Stomach (tissue), 9 donors: ENCODE results near the gene DHRSX. TPM values are rescaled to one million over a fixed set of nuclear protein-coding genes. Genes with fewer than 3 reads are reported as not detected.

Source experiments
- DNase-seq, 2 donors: peaks; one replicate each; pipeline versions ENCODE4 v3.0.0 to v3.0.0-alpha.2; 2013 to 2019
- H3K27ac ChIP-seq, 5 donors: fragments of 200-600 bp in 4 of 5; sonication (generic) in 4 of 5; one replicate each; pipeline ENCODE4 v1.5.1; 2013 to 2019; ENCODE audit warnings: mild to moderate bottlenecking in 1 of 5, moderate library complexity in 1 of 5
- H3K27me3 ChIP-seq, 3 donors: fragments of 200-600 bp; sonication (generic); one replicate each; pipeline ENCODE4 v1.5.1; 2017 to 2019; ENCODE audit warnings: mixed run types in 1 of 3
- H3K36me3 ChIP-seq, 4 donors: fragments of 200-600 bp; sonication (generic); 1 replicate in 3 of 4; 2 replicates in 1 of 4; pipeline ENCODE4 v1.5.1; 2016 to 2019
- H3K4me1 ChIP-seq, 4 donors: fragments of 200-600 bp; sonication (generic); one replicate each; pipeline ENCODE4 v1.5.1; 2016 to 2019
- H3K4me3 ChIP-seq, 4 donors: fragments of 200-600 bp; sonication (generic) in 3 of 4; one replicate each; pipeline ENCODE4 v1.5.1; 2016 to 2019; ENCODE audit warnings: mild to moderate bottlenecking in 1 of 4
- H3K9me3 ChIP-seq, 4 donors: fragments of 200-600 bp; sonication (generic); one replicate each; pipeline ENCODE4 v1.5.1; 2016 to 2019
- CTCF ChIP-seq, 7 experiments: fragments of 450-650 bp in 4 of 7; fragments of 200-600 bp in 3 of 7; sonication (generic) in 3 of 7; IDR thresholded peaks; one replicate each; pipeline ENCODE4 v1.5.1; 2016 to 2019; ENCODE audit warnings: antibody characterized with exemption in 7 of 7, control low read depth in 2 of 7, mild to moderate bottlenecking in 1 of 7
- EP300 ChIP-seq: sonication (generic); formaldehyde crosslinking; IDR thresholded peaks from one replicate; pipeline ENCODE4 v1.6.1; 2017; ENCODE audit warnings: antibody characterized with exemption
- POLR2A ChIP-seq, 4 donors: fragments of 450-650 bp; IDR thresholded peaks; one replicate each; pipeline ENCODE4 v1.6.1; 2016; ENCODE audit warnings: antibody characterized with exemption in 4 of 4, control low read depth in 2 of 4, mild to moderate bottlenecking in 1 of 4, moderate library complexity in 1 of 4
- POLR2AphosphoS5 ChIP-seq, 3 donors: sonication (generic); formaldehyde crosslinking; IDR thresholded peaks; one replicate each; pipeline ENCODE4 v1.6.1; 2016; ENCODE audit warnings: antibody characterized with exemption in 3 of 3
- WGBS, 5 donors: extraction: QIAGEN DNeasy Blood & Tissue Kit in 3 of 5; methylation state at CpG; one replicate each; pipeline versions ENCODE4 v1.1.5 to v1.1.7; 2013 to 2018; 5-methylcytosine and 5-hydroxymethylcytosine counted together
- intact Hi-C: fragments of 100-400 bp; cut with DNase I; formaldehyde crosslinking; loops from one replicate; pipeline ENCODE4 v1.15.1; 2023; ENCODE audit warnings: low total_unique reads
- polyA plus RNA-seq, 3 donors: library from polyadenylated mRNA; stranded (reverse); fragments of 200-250 nt; gene quantifications; one replicate each; pipeline ENCODE4 v1.2.3, GENCODE V29; 2013
- total RNA-seq, 5 donors: library from RNA; depleted of rRNA; stranded (reverse); fragments of >200 nt; gene quantifications; one replicate each; pipeline versions ENCODE4 v1.1.0 to v1.2.3, GENCODE V29; 2014 to 2016
- donor health status: healthy with polysubstance abuse.
- donor health status: Bipolar disorder and iron deficiency.
- donor health status: healthy.

DHRSX gene
- total and polyA plus RNA-seq, 8 donors = 11.2 to 69.4 (median 21.1) TPM

- DNase-seq = no peak
- Histone ChIP-seq H3K9me3 (no peaks in the 10 kb centered on the region), H3K27me3 (no peaks in the 10 kb centered on the region), H3K36me3 (peaks cover 0 to 11% (median 4%) of the 10 kb centered on the region in 4 donors), H3K4me3 (no peak overlapping the region), H3K4me1 (peaks cover 0 to 16% (median 4%) of the 10 kb centered on the region in 4 donors), H3K27ac (no peak overlapping the region)
- WGBS, 5 donors = 94 to 100% (median 97%) methylated on average over 6 to 14 of the region's 14 CpGs
- intact Hi-C loops = no loop called here
- TF ChIP-seq POLR2A (IDR thresholded peaks at IDR 0.05) (no peak), EP300 (no peak), CTCF (IDR thresholded peaks at IDR 0.05) (no peak), POLR2AphosphoS5 (IDR thresholded peaks at IDR 0.05) (no peak)
Observed at GRCh38 chrX:2446815-2447214, 54.0 kb downstream of the DHRSX start.

- intact Hi-C loops = no loop called here
Observed at GRCh38 chrX:2445662-2446623, 54.8 kb downstream of the DHRSX start.

GRCh38 chrX:2442694-2443093 is 58.1 kb downstream of the DHRSX start:
- no peak for DNase-seq
- WGBS, 5 donors = 82 to 87% (median 84%) methylated on average over 7 of the region's 7 CpGs
- H3K9me3 ChIP-seq = peaks cover 0 to 7% (median 0%) of the 10 kb centered on the region in 4 donors
- no peaks in the 10 kb centered on the region for H3K4me1 ChIP-seq
- intact Hi-C loops = no loop called here
- H3K36me3 ChIP-seq = peaks cover 6 to 30% (median 21%) of the 10 kb centered on the region in 4 donors
- TF ChIP-seq POLR2AphosphoS5 (IDR thresholded peaks at IDR 0.05) (no peak), POLR2A (IDR thresholded peaks at IDR 0.05) (no peak), CTCF (IDR thresholded peaks at IDR 0.05) (no peak), EP300 (no peak)
- no peaks in the 10 kb centered on the region for H3K27me3 ChIP-seq
- no peak overlapping the region for H3K27ac ChIP-seq
- no peak overlapping the region for H3K4me3 ChIP-seq

More at GRCh38 chrX:2445662-2446623, 54.8 kb downstream of the DHRSX start:
- Histone ChIP-seq H3K27me3 (no peaks in the 10 kb centered on the region), H3K4me1 (peaks cover 0 to 8% (median under 1%) of the 10 kb centered on the region in 4 donors), H3K36me3 (peaks cover 0 to 11% (median 5%) of the 10 kb centered on the region in 4 donors), H3K27ac (no peak overlapping the region), H3K4me3 (no peak overlapping the region), H3K9me3 (no peaks in the 10 kb centered on the region)
- 89 to 96% (median 95%) methylated on average over 24 to 31 of the region's 31 CpGs for WGBS, 5 donors
- TF ChIP-seq POLR2AphosphoS5 (IDR thresholded peaks at IDR 0.05) = no peak
- no peak for TF ChIP-seq CTCF (IDR thresholded peaks at IDR 0.05)
- TF ChIP-seq EP300 = no peak
- no peak for TF ChIP-seq POLR2A (IDR thresholded peaks at IDR 0.05)
- DNase-seq = no peak

GRCh38 chrX:2441466-2441865 is 59.3 kb downstream of the DHRSX start:
- intact Hi-C loops = no loop called here
- no peak for TF ChIP-seq EP300
- TF ChIP-seq CTCF (IDR thresholded peaks at IDR 0.05) = no peak
- TF ChIP-seq POLR2A (IDR thresholded peaks at IDR 0.05) = no peak
- no peak for TF ChIP-seq POLR2AphosphoS5 (IDR thresholded peaks at IDR 0.05)

More at GRCh38 chrX:2441466-2441865, 59.3 kb downstream of the DHRSX start:
- peaks cover 0 to 7% (median 0%) of the 10 kb centered on the region in 4 donors for H3K9me3 ChIP-seq
- DNase-seq = no peak
- H3K4me3 ChIP-seq = no peak overlapping the region
- no peaks in the 10 kb centered on the region for H3K27me3 ChIP-seq
- H3K27ac ChIP-seq = no peak overlapping the region
- H3K36me3 ChIP-seq = peaks cover 6 to 24% (median 18%) of the 10 kb centered on the region in 4 donors
- no peaks in the 10 kb centered on the region for H3K4me1 ChIP-seq
- WGBS, 5 donors = 89 to 98% (median 96%) methylated on average over 5 of the region's 5 CpGs
